ENCODE results near the gene RERE.

The RERE gene

DNA sequence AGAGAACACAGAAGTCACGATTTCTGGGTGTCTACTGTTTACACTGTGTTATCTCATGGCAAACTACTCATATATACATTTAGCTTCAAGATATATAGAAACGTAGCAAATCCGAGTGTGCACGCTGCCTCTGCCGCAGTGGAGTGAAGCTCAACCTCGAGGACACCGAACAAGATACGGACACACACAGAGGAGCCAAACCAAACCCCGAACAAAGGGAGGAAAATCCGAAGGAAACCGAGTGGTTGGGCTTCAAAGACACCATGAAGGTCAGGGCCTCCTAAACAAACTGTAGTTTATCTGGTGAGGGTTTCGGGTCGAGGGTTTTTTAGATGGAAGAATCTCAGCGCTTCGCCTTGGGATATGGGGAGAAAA, 465.0 kb downstream of the RERE start:
- H3K27me3 ChIP-seq (ENCODE audit: control insufficient read depth in 1 of 2, insufficient read depth in 2 of 2, low read length in 2 of 2): no peaks in the 10 kb centered on the region
- H3K9ac ChIP-seq (ENCODE audit: low read length): no peak overlapping the region
- H3K4me1 ChIP-seq (ENCODE audit: insufficient read depth, low read length): peaks cover 38% of the 10 kb centered on the region
- no peaks in the 10 kb centered on the region for H3K9me3 ChIP-seq (ENCODE audit: low read length)
- peaks cover 46% of the 10 kb centered on the region for H3K36me3 ChIP-seq (ENCODE audit: insufficient read depth, low read length)
- H3K27ac ChIP-seq (ENCODE audit: low read depth, low read length): peak overlapping the region; percentile 57
- no peak overlapping the region for H3K4me3 ChIP-seq (ENCODE audit: low read depth in 1 of 2, low read length in 2 of 2)

- H3K27ac ChIP-seq (ENCODE audit: low read depth, low read length): peak overlapping the region; percentile 57
- peaks cover 38% of the 10 kb centered on the region for H3K4me1 ChIP-seq (ENCODE audit: insufficient read depth, low read length)
- H3K36me3 ChIP-seq (ENCODE audit: insufficient read depth, low read length): peaks cover 41% of the 10 kb centered on the region
- H3K9me3 ChIP-seq (ENCODE audit: low read length): no peaks in the 10 kb centered on the region
- H3K27me3 ChIP-seq (ENCODE audit: control insufficient read depth in 1 of 2, insufficient read depth in 2 of 2, low read length in 2 of 2): no peaks in the 10 kb centered on the region
- H3K4me3 ChIP-seq (ENCODE audit: low read depth in 1 of 2, low read length in 2 of 2): no peak overlapping the region
- H3K9ac ChIP-seq (ENCODE audit: low read length): no peak overlapping the region
Measured at GRCh38 chr1:8351693-8352470, 465.6 kb downstream of the RERE start.

DNA sequence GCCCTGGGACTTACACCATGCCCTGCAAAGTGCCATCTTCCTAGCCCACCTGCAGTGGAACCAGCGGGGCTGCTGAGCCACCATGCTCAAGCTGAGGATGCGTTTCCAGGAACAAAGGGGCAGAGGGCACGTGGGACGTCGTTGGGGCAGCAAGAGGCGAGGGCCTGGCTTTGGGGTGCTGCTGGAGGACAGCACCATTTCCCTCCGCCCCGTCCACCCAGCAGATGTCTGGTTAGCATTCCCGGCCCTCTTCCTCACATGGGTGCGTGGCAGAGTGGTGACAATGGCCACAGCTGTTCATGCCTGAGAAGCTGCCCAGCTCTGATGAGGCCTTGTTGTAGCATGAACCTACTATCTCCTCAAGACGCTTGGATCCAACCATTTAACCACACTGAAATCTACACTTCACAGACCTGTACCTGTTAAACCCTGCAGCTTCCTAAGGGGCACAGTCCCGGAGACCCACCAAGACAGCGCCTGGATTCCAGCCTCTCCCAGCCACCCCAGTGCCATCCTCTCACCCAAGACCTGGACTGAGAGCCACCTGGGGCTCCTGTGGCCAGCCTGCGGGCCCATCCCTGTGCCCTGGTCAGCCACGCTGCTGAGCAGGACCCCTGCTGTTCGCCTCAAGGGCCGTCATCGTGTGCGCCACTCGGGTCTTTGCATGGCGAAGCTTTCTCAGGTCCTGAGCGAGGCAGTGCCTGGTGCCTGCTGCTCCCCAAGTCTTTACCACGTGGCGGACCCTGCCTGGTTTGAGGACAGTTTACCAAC, 466.3 kb downstream of the RERE start:
- Histone ChIP-seq H3K27me3 (ENCODE audit: control insufficient read depth in 1 of 2, insufficient read depth in 2 of 2, low read length in 2 of 2) (no peaks in the 10 kb centered on the region), H3K4me3 (ENCODE audit: low read depth in 1 of 2, low read length in 2 of 2) (no peak overlapping the region), H3K36me3 (ENCODE audit: insufficient read depth, low read length) (peaks cover 33% of the 10 kb centered on the region), H3K9me3 (ENCODE audit: low read length) (no peaks in the 10 kb centered on the region), H3K27ac (ENCODE audit: low read depth, low read length) (peak overlapping the region; percentile 55), H3K4me1 (ENCODE audit: insufficient read depth, low read length) (peaks cover 38% of the 10 kb centered on the region), H3K9ac (ENCODE audit: low read length) (no peak overlapping the region)

DNA sequence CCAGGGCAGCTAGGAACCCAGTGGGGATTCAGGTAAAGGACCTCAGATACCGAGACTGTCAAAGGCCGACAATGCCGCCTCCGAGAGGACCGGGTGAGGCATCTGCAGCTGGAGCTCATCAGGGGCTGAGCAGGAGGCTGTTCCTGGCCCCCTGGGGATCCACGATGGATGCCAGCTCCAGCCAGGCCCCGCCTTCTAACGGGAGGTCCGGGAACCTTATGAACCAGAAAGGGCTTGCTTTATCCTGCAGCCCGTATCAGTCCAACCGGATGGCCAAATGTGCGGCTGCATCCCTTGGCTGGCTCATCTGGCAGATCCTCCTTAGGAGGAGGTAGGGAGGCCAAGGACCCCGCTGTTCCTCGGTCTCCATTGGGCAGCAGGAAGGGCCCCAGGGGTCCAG, 467.5 kb downstream of the RERE start:
- Histone ChIP-seq H3K4me3 (ENCODE audit: low read depth in 1 of 2, low read length in 2 of 2) (no peak overlapping the region), H3K9ac (ENCODE audit: low read length) (no peak overlapping the region), H3K9me3 (ENCODE audit: low read length) (no peaks in the 10 kb centered on the region), H3K4me1 (ENCODE audit: insufficient read depth, low read length) (peaks cover 38% of the 10 kb centered on the region), H3K27me3 (ENCODE audit: control insufficient read depth in 1 of 2, insufficient read depth in 2 of 2, low read length in 2 of 2) (no peaks in the 10 kb centered on the region), H3K27ac (ENCODE audit: low read depth, low read length) (peak overlapping the region; percentile 30), H3K36me3 (ENCODE audit: insufficient read depth, low read length) (peaks cover 22% of the 10 kb centered on the region)

GRCh38 chr1:8349473-8349865, 468.0 kb downstream of the RERE start:
- peaks cover 17% of the 10 kb centered on the region for H3K36me3 ChIP-seq (ENCODE audit: insufficient read depth, low read length)
- H3K4me1 ChIP-seq (ENCODE audit: insufficient read depth, low read length): peaks cover 38% of the 10 kb centered on the region
- no peak overlapping the region for H3K4me3 ChIP-seq (ENCODE audit: low read depth in 1 of 2, low read length in 2 of 2)
- no peaks in the 10 kb centered on the region for H3K27me3 ChIP-seq (ENCODE audit: control insufficient read depth in 1 of 2, insufficient read depth in 2 of 2, low read length in 2 of 2)
- H3K9ac ChIP-seq (ENCODE audit: low read length): no peak overlapping the region
- no peak overlapping the region for H3K27ac ChIP-seq (ENCODE audit: low read depth, low read length)
- no peaks in the 10 kb centered on the region for H3K9me3 ChIP-seq (ENCODE audit: low read length)

GRCh38 chr1:8348777-8349472, 468.5 kb downstream of the RERE start:
- Histone ChIP-seq H3K27me3 (ENCODE audit: control insufficient read depth in 1 of 2, insufficient read depth in 2 of 2, low read length in 2 of 2) (no peaks in the 10 kb centered on the region), H3K27ac (ENCODE audit: low read depth, low read length) (no peak overlapping the region), H3K4me1 (ENCODE audit: insufficient read depth, low read length) (peaks cover 41% of the 10 kb centered on the region), H3K9me3 (ENCODE audit: low read length) (no peaks in the 10 kb centered on the region), H3K9ac (ENCODE audit: low read length) (no peak overlapping the region), H3K4me3 (ENCODE audit: low read depth in 1 of 2, low read length in 2 of 2) (no peak overlapping the region), H3K36me3 (ENCODE audit: insufficient read depth, low read length) (peaks cover 14% of the 10 kb centered on the region)

DNA sequence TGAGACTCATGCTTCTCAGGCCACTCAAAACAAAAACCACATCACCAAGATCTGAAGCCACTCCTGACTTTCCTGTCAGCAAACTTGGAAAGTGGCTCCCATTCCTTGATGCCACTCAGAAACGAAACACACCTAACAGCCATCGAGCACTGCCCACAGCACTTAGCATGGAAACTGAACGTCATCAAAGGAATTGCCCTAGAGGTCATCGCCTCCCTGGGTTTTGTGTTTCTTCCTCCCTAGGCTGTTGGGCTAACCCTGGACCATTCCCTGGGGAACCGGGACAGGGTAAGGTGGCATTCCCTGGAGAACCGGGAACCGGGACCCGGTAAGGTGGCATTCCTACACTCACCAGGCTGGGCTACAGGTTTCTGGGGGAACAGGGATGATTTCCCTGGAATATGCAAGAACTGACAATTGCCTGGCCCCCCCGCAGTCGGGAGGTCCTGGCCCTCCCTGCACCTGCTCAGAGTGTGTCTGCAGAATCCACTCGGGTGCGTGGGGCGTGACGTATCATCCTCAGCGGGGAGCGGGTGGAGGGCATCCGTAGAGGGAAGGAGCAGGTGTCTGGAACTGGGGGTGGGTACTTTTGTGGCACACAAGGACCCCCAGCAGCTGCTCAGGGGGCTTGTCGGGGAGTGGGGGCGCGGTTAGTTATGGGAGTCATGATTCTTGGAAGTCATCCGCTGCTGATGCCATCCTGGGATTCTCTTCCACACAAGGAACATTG, 469.2 kb downstream of the RERE start:
- peaks cover 7% of the 10 kb centered on the region for H3K36me3 ChIP-seq (ENCODE audit: insufficient read depth, low read length)
- no peak overlapping the region for H3K27ac ChIP-seq (ENCODE audit: low read depth, low read length)
- H3K27me3 ChIP-seq (ENCODE audit: control insufficient read depth in 1 of 2, insufficient read depth in 2 of 2, low read length in 2 of 2): no peaks in the 10 kb centered on the region
- no peaks in the 10 kb centered on the region for H3K9me3 ChIP-seq (ENCODE audit: low read length)
- H3K4me1 ChIP-seq (ENCODE audit: insufficient read depth, low read length): peaks cover 41% of the 10 kb centered on the region
- no peak overlapping the region for H3K4me3 ChIP-seq (ENCODE audit: low read depth in 1 of 2, low read length in 2 of 2)
- no peak overlapping the region for H3K9ac ChIP-seq (ENCODE audit: low read length)

DNA sequence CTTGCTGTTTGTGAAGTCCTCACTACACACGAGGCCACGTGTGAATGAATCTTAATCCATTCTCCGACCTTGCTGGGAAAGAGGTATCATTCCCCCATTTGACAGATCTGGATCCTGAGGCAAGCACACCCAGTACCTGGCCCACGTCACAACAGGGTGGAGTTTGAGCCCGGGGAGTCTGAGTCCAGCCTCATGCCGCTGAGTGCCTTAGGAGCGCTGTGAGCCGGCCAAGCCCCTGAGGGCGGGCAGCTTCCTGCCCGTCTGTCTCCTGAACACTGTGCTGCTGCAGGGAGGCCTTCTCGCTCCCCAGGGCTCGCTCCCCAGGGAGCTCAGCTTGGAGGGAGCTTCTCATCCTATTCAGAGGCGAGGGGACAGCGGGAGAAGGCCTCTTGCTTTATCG, 469.8 kb downstream of the RERE start:
- no peaks in the 10 kb centered on the region for H3K9me3 ChIP-seq (ENCODE audit: low read length)
- peaks cover 46% of the 10 kb centered on the region for H3K4me1 ChIP-seq (ENCODE audit: insufficient read depth, low read length)
- no peak overlapping the region for H3K4me3 ChIP-seq (ENCODE audit: low read depth in 1 of 2, low read length in 2 of 2)
- H3K36me3 ChIP-seq (ENCODE audit: insufficient read depth, low read length): peaks cover 1% of the 10 kb centered on the region
- no peak overlapping the region for H3K9ac ChIP-seq (ENCODE audit: low read length)
- H3K27me3 ChIP-seq (ENCODE audit: control insufficient read depth in 1 of 2, insufficient read depth in 2 of 2, low read length in 2 of 2): no peaks in the 10 kb centered on the region
- H3K27ac ChIP-seq (ENCODE audit: low read depth, low read length): no peak overlapping the region

GRCh38 chr1:8345621-8346415, 471.6 kb downstream of the RERE start:
- Histone ChIP-seq H3K4me3 (ENCODE audit: low read depth in 1 of 2, low read length in 2 of 2) (no peak overlapping the region), H3K36me3 (ENCODE audit: insufficient read depth, low read length) (no peaks in the 10 kb centered on the region), H3K9ac (ENCODE audit: low read length) (no peak overlapping the region), H3K9me3 (ENCODE audit: low read length) (no peaks in the 10 kb centered on the region), H3K4me1 (ENCODE audit: insufficient read depth, low read length) (peaks cover 33% of the 10 kb centered on the region), H3K27me3 (ENCODE audit: control insufficient read depth in 1 of 2, insufficient read depth in 2 of 2, low read length in 2 of 2) (no peaks in the 10 kb centered on the region), H3K27ac (ENCODE audit: low read depth, low read length) (no peak overlapping the region)

- Histone ChIP-seq H3K27me3 (ENCODE audit: control insufficient read depth in 1 of 2, insufficient read depth in 2 of 2, low read length in 2 of 2) (no peaks in the 10 kb centered on the region), H3K4me1 (ENCODE audit: insufficient read depth, low read length) (peaks cover 31% of the 10 kb centered on the region), H3K9ac (ENCODE audit: low read length) (no peak overlapping the region), H3K27ac (ENCODE audit: low read depth, low read length) (no peak overlapping the region), H3K36me3 (ENCODE audit: insufficient read depth, low read length) (no peaks in the 10 kb centered on the region), H3K4me3 (ENCODE audit: low read depth in 1 of 2, low read length in 2 of 2) (no peak overlapping the region), H3K9me3 (ENCODE audit: low read length) (no peaks in the 10 kb centered on the region)
Measured at GRCh38 chr1:8344893-8345507, 472.4 kb downstream of the RERE start.

Data from muscle layer of colon (tissue), 2 donors.